Activated CD4-positive, CD25-positive, alpha-beta regulatory T cell treated with anti-CD3 and anti-CD28 coated beads, Interleukin-2, amount 50 U/mL, for 72 hours (primary cell): ENCODE measurements around the gene CASZ1.

ENCODE experiments used
- DNase-seq: peaks from one replicate; pipeline ENCODE4 v3.0.0; 2021

The CASZ1 gene

GRCh38 chr1:10703702-10704101 lies 92.7 kb downstream of the CASZ1 start:
- DNase-seq = no peak

DNA sequence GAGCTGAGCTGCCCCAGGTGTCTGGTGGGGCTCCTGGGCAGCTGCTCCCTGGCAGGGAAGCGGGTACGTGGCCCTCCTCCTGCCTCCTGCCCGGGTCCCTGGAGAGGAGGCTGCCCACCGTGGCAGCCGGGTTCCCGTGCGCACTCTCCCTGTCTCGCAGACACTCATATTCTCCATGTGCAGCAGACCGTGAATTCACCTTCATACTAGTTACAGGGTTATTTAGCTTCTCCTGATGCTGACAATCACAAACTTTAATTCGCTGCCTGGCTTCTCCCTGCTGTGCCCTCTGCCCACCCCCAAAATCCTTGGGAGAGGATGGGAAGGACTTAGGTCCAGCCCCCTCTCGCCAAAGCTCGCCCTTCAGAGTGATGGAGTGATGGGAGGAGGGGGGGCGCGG lies 95.3 kb downstream of the CASZ1 start:
- no peak for DNase-seq

- DNase-seq = no peak
Measured at GRCh38 chr1:10699470-10699835, 97.0 kb downstream of the CASZ1 start.

DNA sequence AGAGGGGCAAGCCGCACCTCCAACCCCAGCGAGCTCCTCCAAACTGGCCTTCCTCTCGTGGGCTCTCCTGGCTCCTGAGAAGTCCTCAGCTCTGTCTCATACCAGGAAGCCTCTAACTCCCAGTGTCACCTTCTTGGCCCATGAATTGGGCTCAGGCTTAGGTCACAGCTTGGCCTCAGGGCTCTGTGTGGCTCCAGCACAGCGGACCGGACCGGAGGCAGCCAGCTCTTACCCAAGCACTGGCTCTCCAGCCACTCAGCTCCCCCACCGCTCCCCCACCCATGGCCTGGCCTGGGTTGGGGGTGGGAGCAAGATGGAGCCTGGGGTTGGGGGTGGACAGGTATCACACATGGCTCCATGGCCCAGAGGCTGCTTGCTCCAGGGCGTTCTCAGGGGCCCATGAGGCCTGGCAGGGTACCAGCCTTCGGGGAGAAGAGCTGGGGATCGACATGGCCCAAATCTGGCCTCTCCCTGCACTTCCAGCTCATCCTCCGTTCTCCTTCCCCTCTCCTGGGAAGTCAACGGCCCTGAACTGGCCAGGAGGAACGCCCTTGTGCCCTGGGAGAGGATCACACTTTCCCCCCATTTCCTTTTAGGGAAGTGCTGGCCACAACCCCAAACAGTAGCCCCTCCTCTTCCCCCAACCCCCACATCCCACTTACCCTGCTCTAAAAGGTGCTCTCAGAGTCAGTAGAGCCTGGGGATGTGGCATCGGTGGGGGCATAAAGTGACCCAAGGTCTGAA lies 97.5 kb downstream of the CASZ1 start:
- no peak for DNase-seq

- no peak for DNase-seq
Measured at GRCh38 chr1:10697621-10698160, 98.8 kb downstream of the CASZ1 start.

DNA sequence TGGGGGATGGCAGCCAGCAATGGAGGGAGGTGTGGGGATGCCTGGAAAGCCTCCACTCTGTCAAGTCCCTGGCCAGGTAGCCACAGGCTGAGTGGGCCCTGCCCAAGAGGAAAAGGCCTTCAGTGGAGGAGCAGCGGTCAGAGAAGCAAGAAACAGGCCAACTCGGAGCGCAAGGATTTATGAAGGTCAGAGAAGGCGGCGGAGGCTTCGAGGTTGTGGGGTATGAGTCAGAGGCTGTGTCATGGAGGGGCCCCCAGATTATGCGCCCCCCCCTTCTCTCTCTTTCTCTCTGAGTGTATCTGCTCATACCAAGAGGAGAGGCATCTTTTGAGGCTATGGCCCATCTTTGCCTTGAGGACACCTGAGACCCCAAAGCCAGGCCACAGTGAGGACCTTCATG lies 99.5 kb downstream of the CASZ1 start:
- no peak for DNase-seq

DNA sequence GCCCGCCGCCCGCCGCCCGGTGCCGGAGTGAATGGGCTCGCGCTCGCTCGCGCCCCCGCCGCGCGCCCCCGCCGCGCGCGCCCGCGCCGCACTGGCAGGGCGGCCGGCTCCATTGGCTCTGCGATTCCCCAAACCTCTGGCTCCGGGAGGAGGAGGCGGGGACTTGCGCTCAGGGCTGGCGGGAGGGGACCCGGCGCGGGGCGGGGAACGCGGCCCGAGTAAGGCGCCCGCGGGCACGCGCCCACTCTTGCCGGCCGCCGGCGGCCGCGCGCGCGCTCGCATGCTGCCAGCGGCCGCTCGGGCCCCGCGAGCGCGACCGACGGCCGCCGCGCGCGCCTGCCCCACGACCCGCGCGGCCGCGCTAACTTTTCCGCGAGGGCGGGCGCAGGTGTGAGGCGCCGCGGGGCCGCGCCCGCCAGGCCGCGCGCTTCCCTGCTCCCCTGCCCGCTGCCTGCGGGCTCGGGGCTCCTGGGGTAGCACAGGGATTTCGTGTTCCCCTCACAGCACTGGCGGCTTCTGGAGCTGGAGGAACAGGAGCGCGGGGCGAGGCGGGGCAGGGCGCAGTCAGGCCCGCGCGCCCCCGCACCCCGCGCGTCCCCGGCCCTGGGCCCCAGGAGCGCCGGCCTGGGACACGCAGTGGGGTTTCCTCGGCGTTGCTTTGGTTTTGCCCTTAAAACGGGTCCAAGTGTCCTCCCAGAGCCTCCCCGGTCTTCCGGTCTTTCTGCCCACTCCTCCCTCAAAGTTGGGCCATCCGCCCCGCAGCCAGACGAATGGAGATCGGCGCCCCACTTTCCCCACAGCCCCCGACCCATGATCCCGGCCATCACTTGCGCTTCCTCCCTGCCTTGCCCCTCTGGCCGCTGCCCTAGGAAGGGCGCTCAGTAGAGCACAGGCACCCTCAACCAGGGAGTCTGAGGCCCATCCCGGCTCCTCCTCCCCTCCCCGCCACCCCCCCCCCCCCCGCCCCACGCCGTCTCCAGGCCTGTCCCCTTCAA lies 101.5 kb downstream of the CASZ1 start:
- DNase-seq = peak; percentile 74

DNA sequence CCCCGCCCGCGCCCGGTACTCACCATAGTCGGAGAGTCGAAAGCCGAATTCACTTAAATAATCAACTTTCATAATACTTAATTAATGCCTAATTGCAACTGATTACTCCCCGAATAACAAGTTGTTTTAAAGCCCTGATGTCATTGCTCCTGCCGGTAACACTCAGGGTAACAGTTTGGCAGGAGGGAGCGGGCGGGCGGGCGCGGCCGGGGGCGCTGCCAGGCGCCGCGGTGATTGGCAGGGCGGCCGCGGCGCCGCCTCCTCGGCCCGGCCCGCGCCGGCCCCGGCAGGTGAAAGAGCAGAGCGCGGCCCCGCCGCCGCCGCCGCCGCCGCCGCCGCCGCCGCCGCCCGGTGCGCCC lies 102.2 kb downstream of the CASZ1 start:
- DNase-seq = no peak

- DNase-seq = peak; percentile 55
Measured at GRCh38 chr1:10693497-10694273, 102.8 kb downstream of the CASZ1 start.

- no peak for DNase-seq
Measured at GRCh38 chr1:10693152-10693496, 103.3 kb downstream of the CASZ1 start.

GRCh38 chr1:10692401-10693021 lies 103.9 kb downstream of the CASZ1 start:
- peak; percentile 69 for DNase-seq

DNA sequence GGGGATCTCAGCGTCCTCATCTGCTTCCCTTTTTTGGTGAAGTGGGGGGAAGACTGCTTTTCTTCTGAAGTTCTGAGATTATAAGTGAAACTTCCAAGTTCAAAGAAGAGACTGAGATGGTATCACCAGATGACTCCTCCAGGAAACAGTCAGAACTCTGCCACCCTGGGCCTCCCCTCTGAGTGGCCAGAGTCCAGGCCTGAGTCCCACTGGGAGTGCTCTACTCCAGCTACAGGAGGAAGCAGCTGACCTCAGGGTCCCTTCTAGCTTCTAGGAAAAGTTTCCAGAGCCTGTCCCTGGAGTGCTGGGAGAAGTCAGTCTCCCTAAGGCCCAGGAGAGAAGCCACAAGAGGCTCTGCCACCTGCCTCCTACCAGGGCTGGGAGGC lies 104.7 kb downstream of the CASZ1 start:
- DNase-seq = no peak

DNA sequence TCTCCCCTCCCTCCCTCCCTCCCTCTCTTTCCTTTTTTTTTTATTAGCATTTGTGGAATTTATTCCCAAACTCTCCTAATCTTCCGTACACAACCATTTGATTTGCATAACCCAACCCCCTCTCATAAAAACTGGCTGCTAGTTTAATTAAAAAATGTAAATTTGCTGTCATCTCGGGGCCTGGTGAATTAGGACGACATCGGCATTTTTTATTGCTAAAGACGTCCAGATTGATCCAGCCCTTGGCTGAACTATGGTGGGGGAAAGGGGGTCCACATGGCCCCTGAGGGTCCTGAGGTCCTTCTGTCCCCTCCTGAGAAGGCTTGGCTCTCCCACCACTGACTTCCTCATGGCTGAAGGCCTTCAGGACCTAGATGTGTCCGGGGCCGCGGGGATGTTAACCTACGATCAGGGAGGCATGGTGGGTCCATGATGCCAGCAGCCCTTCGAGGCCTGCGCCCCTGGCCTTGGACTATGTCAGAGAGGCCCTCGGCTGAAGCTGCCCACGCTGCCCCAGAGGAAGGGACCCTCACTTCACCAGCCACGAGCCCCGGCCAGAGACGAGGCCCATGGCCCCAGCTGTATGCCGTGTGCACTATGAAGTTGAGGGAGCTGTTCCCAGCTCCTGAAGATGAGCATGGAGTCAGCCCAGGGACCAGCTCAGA lies 105.2 kb downstream of the CASZ1 start:
- DNase-seq = no peak

DNA sequence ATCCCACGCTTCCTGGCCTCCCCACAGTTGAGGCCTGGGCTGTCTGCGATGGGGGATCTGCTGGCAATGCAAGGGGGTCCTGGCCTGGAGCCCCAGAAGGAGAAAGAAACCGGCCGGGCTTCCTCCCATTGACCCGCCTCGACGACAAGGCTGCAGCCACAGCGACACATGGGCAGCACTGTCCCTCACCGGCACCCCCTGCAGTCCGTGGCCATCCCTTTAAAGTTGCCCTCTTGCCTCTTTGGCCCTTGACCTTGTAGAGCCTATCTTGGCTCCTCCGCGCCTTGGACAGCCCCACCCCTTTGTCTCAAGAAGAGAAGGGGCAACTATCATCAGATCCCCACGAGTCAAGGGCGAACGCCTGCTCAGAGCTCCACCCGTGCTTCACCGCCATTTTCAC lies 106.0 kb downstream of the CASZ1 start:
- DNase-seq = no peak

GRCh38 chr1:10688409-10688786 lies 108.0 kb downstream of the CASZ1 start:
- DNase-seq = no peak

- DNase-seq = no peak
Measured at GRCh38 chr1:10687782-10688408, 108.6 kb downstream of the CASZ1 start.

GRCh38 chr1:10687251-10687651 lies 109.2 kb downstream of the CASZ1 start:
- DNase-seq = no peak

GRCh38 chr1:10686404-10687040 lies 109.9 kb downstream of the CASZ1 start:
- DNase-seq = no peak

DNA sequence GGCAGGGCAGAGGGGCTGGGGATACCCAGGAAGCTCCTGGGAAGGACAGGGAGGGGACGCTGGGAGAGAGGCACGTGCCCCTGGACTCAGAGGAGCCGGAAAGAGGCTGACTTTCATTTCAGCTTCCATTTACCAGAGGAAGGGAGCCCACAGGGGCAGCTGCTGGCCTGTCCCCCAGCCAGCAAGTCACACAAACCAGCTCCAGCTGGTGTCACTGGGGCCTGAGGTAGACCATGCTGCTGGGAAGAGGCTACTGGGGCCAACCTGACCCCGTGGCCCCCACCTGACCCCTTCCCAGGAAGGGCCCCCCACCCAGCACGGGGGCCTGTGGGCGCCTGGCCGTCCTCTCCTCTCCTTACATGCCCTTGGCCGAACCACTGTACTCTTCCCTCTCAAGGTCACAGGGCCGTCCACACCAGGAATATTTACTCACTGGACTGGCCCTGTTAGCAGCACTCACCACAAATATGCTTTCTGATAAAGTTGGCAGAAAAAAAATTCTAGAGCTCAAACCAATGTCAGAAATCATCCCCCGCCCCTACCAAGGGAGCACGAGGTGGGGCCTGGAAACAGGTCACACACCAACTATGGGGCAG lies 110.5 kb downstream of the CASZ1 start:
- no peak for DNase-seq

- no peak for DNase-seq
Measured at GRCh38 chr1:10685196-10685807, 111.1 kb downstream of the CASZ1 start.
